Heart left ventricle (tissue), 16 donors: ENCODE data around the gene BEND6. TPM values are rescaled to one million over a fixed set of nuclear protein-coding genes. Genes with fewer than 3 reads are reported as not detected.

Experiments used
- ATAC-seq, 4 donors: fragments of 200-7000 bp; cut with Tn5 transposase; one replicate each; pipeline ENCODE4 v1.9.1; 2020 to 2022; ENCODE audit warnings: moderate library complexity in 4 of 4, mild to moderate bottlenecking in 3 of 4, moderate number of reproducible peaks in 1 of 4
- DNase-seq, 5 donors: peaks; one replicate each; pipeline ENCODE4 v3.0.0-alpha.2; 2020
- H3K27ac ChIP-seq, 12 donors: fragments of 200-600 bp; sonication (generic) in 4 of 12; one replicate each; pipeline versions ENCODE4 v1.5.0 to v1.8.0; 2016 to 2022; ENCODE audit warnings: mild to moderate bottlenecking in 2 of 12
- H3K27me3 ChIP-seq, 9 donors: fragments of 200-600 bp; sonication (generic) in 2 of 9; one replicate each; pipeline versions ENCODE4 v1.5.1 to v1.8.0; 2016 to 2022; ENCODE audit warnings: mild to moderate bottlenecking in 3 of 9
- H3K36me3 ChIP-seq, 9 donors: fragments of 200-600 bp; sonication (generic) in 2 of 9; one replicate each; pipeline versions ENCODE4 v1.5.0 to v1.8.0; 2018 to 2022; ENCODE audit warnings: mild to moderate bottlenecking in 2 of 9
- H3K4me1 ChIP-seq, 12 donors: fragments of 200-600 bp; sonication (generic) in 4 of 12; one replicate each; pipeline versions ENCODE4 v1.5.0 to v1.8.0; 2016 to 2022; ENCODE audit warnings: mild to moderate bottlenecking in 3 of 12
- H3K4me3 ChIP-seq, 12 donors: fragments of 200-600 bp; sonication (generic) in 4 of 12; one replicate each; pipeline versions ENCODE4 v1.5.0 to v1.8.0; 2017 to 2022; ENCODE audit warnings: mild to moderate bottlenecking in 9 of 12, moderate library complexity in 4 of 12
- H3K9me3 ChIP-seq, 12 donors: fragments of 200-600 bp; sonication (generic) in 4 of 12; one replicate each; pipeline versions ENCODE4 v1.5.0 to v1.8.0; 2016 to 2022; ENCODE audit warnings: mild to moderate bottlenecking in 1 of 12
- POLR2A ChIP-seq, 2 donors: fragments of 450-650 bp; IDR thresholded peaks; one replicate each; pipeline ENCODE4 v1.6.1; 2017; ENCODE audit warnings: antibody characterized with exemption in 2 of 2, mild to moderate bottlenecking in 2 of 2, moderate library complexity in 2 of 2
- WGBS, 4 donors: extraction: QIAGEN DNeasy Blood & Tissue Kit in 2 of 4; methylation state at CpG; one replicate each; pipeline versions ENCODE4 v1.1.5 to v1.1.7; 2013 to 2018; 5-methylcytosine and 5-hydroxymethylcytosine counted together
- intact Hi-C, 10 donors: fragments of 100-400 bp; cut with DNase I; formaldehyde crosslinking; loops; one replicate each; pipeline versions ENCODE4 v1.11.1 to v1.14.2; 2022
- polyA plus RNA-seq, 2 donors: library from polyadenylated mRNA; stranded (reverse); fragments of 200-250 nt; gene quantifications; one replicate each; pipeline ENCODE4 v1.2.3, GENCODE V29; 2013
- total RNA-seq, 9 donors: library from RNA; depleted of rRNA in 2 of 9; stranded (reverse); fragments of >200 nt in 2 of 9; fragmentation: NEBNext Ultra II Directional in 3 of 9; extraction: Animal tissue kit (Norgen Biotek cat#: 25700) in 3 of 9; gene quantifications; one replicate each; pipeline versions ENCODE4 v1.1.0 to v1.2.4, GENCODE V29; 2016 to 2023
- TF ChIP-seq, protein P1 (sequence below), 12 donors: fragments of 200-600 bp; sonication (generic) in 4 of 12; IDR thresholded peaks; one replicate each; pipeline versions ENCODE4 v1.5.0 to v1.8.0; 2018 to 2022; ENCODE audit warnings: antibody characterized with exemption in 12 of 12, mild to moderate bottlenecking in 5 of 12
- donor health status: ischemic (EF 13 %, LVEDD 7.1; RV severe dilation, severe dysfunction).
- donor health status: healthy with polysubstance abuse.
- donor health status: DM: no; HTN: yes; CAD: no.
- donor health status: DM: no; HTN: no; CAD: no.
- donor health status: ischemic (EF 25% LVEDD 6.9; RV normal size, moderate dysfunction).
- donor health status: ischemic (EF 25% LVEDD 5.7; RV mildly dilated, moderate dysfunction).
- donor health status: healthy.
- donor health status: DM: yes; HTN: yes; CAD: no.
- donor health status: ischemic (EF 35%, LVEDD 5.7; RV mildly dilated, moderate dysfunction).
- donor health status: nonischemic (EF 11% LVEDD 7.7; RV severe dilation, severe dysfunction).
- donor health status: DM: yes; HTN: yes; CAD: no.
- donor health status: PGD.
- donor health status: ischemic (EF 29% LVEDD 5.4; RV normal size, mild dysfunction).
- donor health status: nonischemic (EF 23%, LVEDD 6.1; RV moderate dilation, normal function).

BEND6 gene
- total and polyA plus RNA-seq, 11 donors, result 0.14 to 2.2 (median 0.41) TPM; not detected in 1

DNA sequence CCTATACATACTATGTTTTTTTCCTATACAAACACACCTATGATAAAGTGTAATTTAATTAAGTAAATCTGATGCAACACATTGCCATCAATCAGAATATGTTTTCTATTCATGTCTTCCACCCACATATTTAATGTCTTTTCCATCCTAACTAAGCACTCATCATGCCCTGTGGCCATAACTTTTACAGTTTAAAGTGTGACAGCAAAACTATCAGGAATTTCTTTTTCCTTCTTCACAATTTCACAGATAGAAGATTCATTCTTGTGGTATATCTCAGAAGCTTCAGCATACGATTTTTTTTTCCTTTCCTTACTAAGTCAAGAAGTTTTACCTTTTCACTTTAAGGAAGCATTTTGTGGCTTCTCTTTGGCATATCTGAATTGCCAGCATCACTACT lies 7.0 kb upstream of the BEND6 start:
- Histone ChIP-seq H3K36me3 (no peaks in the 10 kb centered on the region), H3K27me3 (peaks cover 0 to 3% (median 0%) of the 10 kb centered on the region in 9 donors), H3K4me3 (no peak overlapping the region), H3K27ac (no peak overlapping the region), H3K4me1 (peaks cover 0 to 2% (median 0%) of the 10 kb centered on the region in 12 donors), H3K9me3 (no peaks in the 10 kb centered on the region)
- no peak for TF ChIP-seq POLR2A (IDR thresholded peaks at IDR 0.05)
- TF ChIP-seq, protein P1, sequence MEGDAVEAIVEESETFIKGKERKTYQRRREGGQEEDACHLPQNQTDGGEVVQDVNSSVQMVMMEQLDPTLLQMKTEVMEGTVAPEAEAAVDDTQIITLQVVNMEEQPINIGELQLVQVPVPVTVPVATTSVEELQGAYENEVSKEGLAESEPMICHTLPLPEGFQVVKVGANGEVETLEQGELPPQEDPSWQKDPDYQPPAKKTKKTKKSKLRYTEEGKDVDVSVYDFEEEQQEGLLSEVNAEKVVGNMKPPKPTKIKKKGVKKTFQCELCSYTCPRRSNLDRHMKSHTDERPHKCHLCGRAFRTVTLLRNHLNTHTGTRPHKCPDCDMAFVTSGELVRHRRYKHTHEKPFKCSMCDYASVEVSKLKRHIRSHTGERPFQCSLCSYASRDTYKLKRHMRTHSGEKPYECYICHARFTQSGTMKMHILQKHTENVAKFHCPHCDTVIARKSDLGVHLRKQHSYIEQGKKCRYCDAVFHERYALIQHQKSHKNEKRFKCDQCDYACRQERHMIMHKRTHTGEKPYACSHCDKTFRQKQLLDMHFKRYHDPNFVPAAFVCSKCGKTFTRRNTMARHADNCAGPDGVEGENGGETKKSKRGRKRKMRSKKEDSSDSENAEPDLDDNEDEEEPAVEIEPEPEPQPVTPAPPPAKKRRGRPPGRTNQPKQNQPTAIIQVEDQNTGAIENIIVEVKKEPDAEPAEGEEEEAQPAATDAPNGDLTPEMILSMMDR (IDR thresholded peaks at IDR 0.05), result no peak
- intact Hi-C loops, result no loop called here
- no peak for DNase-seq
- 52 to 67% (median 60%) methylated on average over 1 of the region's 1 CpG for WGBS, 4 donors
- ATAC-seq, result no peak

DNA sequence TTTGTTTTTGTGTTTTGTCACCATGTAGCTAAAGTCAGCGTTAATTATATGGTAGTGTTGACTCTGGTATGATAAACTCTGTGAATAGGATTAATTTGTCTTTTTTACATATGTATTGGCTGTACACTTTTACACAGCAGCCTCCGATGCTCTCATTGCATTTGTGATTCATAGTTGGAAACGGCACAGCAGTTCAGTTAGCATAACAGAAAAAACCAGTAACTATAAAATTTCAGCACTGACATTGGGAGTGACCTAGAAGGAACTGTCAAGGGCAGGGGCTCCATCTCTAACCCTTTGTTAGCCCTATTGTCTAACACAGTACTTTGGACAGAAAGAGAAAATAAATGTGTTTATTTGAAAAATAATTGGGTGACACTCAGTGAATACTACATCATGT lies 5.6 kb upstream of the BEND6 start:
- DNase-seq (no peak), ATAC-seq (no peak)
- no peak for TF ChIP-seq POLR2A (IDR thresholded peaks at IDR 0.05)
- TF ChIP-seq, protein P1 (IDR thresholded peaks at IDR 0.05), result no peak
- Histone ChIP-seq H3K4me1 (peaks cover 0 to 11% (median 5%) of the 10 kb centered on the region in 12 donors), H3K27ac (no peak overlapping the region), H3K9me3 (no peaks in the 10 kb centered on the region), H3K4me3 (no peak overlapping the region), H3K27me3 (peaks cover 0 to 17% (median 0%) of the 10 kb centered on the region in 9 donors), H3K36me3 (no peaks in the 10 kb centered on the region)
- intact Hi-C loops, result no loop called here
- WGBS, 4 donors, result 70 to 81% (median 74%) methylated on average over 3 of the region's 3 CpGs

DNA sequence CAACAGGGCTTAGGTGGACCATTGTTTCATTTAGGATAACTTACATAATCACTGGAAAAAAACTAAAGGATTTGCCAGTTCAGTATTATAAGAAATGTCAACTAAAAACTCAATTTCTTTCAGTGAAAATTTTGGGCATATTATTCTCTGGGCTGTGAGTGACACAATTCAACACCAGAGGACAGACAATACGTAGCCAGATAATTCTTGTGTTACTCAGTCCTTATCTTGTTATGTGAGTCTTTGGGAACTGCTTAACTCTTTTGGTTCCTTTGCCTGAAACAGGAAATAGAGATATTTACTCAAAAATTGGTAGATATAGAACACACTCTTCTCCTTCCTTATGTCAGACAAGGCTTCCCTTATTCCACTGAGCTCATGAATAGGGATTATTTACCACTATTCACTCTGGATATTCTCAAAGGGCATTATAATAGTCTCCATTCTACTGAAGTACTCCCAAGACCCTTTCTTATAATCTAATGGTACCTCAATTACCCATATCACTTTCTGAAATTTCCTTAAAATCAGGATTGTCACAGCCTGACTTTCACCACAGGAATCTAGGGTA lies 4.9 kb upstream of the BEND6 start:
- ATAC-seq (no peak), DNase-seq (no peak)
- intact Hi-C loops, result loop anchor here in 4 of 10 donors (5.0 to 10.0 kb wide), 4 partner anchors 38 to 48 kb away; no protein-coding TSS in a partner anchor
- TF ChIP-seq POLR2A (IDR thresholded peaks at IDR 0.05), result no peak
- TF ChIP-seq, protein P1 (IDR thresholded peaks at IDR 0.05), result no peak
- H3K4me3 ChIP-seq, result no peak overlapping the region
- H3K9me3 ChIP-seq, result no peaks in the 10 kb centered on the region
- no peaks in the 10 kb centered on the region for H3K36me3 ChIP-seq
- peaks cover 0 to 20% (median 0%) of the 10 kb centered on the region in 9 donors for H3K27me3 ChIP-seq
- H3K4me1 ChIP-seq, result peaks cover 0 to 12% (median 5%) of the 10 kb centered on the region in 12 donors
- 18 to 33% (median 29%) methylated on average over 1 of the region's 1 CpG for WGBS, 4 donors
- no peak overlapping the region for H3K27ac ChIP-seq

DNA sequence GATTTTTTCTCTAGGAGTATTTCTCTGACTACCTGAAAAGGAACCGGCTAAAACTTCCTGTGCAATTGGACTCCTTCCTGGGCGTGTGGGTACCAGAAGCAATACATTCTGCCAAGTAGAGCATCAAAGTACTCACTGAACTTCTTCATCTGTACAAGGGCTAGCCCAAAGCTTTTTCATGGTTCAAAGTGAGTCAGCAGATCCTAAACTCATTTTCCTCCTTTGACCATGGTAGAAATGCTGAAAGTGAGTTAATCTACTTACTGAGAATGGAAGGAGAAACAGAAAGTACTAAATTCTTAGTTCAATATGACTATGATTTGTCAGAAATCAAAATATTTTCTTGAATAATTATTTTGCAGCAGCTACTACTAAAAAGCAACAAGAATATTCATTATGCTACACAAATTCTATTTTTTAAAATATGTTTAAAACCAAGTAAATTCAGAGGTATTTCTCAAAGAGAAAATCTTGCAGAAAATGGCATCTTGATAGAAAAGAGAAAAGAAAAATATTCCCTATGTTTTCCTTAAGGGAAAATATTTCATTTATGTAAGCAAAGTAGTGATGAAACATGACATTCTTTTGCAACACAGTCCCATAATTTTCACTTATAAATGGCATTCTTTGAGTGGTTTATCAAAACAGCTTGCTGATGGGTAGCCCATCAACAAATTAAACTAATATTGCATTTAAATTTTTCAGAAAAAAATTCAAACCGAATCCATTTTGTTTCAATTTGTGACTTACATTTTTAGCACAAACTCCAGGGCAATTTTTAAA lies 3.7 kb upstream of the BEND6 start:
- H3K4me3 ChIP-seq, result no peak overlapping the region
- H3K27ac ChIP-seq, result no peak overlapping the region
- DNase-seq (no peak), ATAC-seq (no peak)
- peaks cover 0 to 29% (median 0%) of the 10 kb centered on the region in 9 donors for H3K27me3 ChIP-seq
- no peak for TF ChIP-seq POLR2A (IDR thresholded peaks at IDR 0.05)
- TF ChIP-seq, protein P1 (IDR thresholded peaks at IDR 0.05), result no peak
- H3K9me3 ChIP-seq, result no peaks in the 10 kb centered on the region
- peaks cover 0 to 22% (median 7%) of the 10 kb centered on the region in 12 donors for H3K4me1 ChIP-seq
- WGBS, 4 donors, result 61 to 71% (median 66%) methylated on average over 3 of the region's 3 CpGs
- intact Hi-C loops, result loop anchor here in 4 of 10 donors (5.0 to 10.0 kb wide), 4 partner anchors 39 to 49 kb away; no protein-coding TSS in a partner anchor
- H3K36me3 ChIP-seq, result no peaks in the 10 kb centered on the region
